Body of pancreas (tissue), 4 donors: Measurements from ENCODE around the gene WDR41. TPM values are rescaled to one million over a fixed set of nuclear protein-coding genes. Genes with fewer than 3 reads are reported as not detected.
"Not testable (repeated sequence)": the region's sequence is repeated elsewhere in the genome, so short reads cannot be mapped to it uniquely, and the experiment has no call there.

Experiments used
- ATAC-seq: fragments of 150-250 bp; one replicate; pipeline ENCODE4 v1.9.1; 2016
- DNase-seq, 4 donors: peaks; one replicate each; pipeline ENCODE4 v3.0.0-alpha.2; 2019
- H3K27ac ChIP-seq, 4 donors: fragments of 200-600 bp; sonication (generic); 1 replicate in 3 of 4; 2 replicates in 1 of 4; pipeline versions ENCODE4 v1.5.1 to v1.6.1; 2016 to 2019; ENCODE audit warnings: mild to moderate bottlenecking in 1 of 4, mixed read lengths in 1 of 4, moderate library complexity in 1 of 4
- H3K27me3 ChIP-seq, 2 donors: fragments of 200-600 bp; sonication (generic); one replicate each; pipeline ENCODE4 v1.6.0; 2016; ENCODE audit warnings: mild to moderate bottlenecking in 1 of 2
- H3K36me3 ChIP-seq, 2 donors: fragments of 200-600 bp; sonication (generic); replicated peaks in 1 of 2; 2 replicates each; pipeline ENCODE4 v1.5.1; 2016; ENCODE audit warnings: low read depth in 2 of 2; ENCODE audit not compliant: insufficient read depth in 1 of 2
- H3K4me1 ChIP-seq: fragments of 200-600 bp; sonication (generic); one replicate; pipeline ENCODE4 v1.6.0; 2016
- H3K4me3 ChIP-seq, 2 donors: fragments of 200-600 bp; sonication (generic); 1 replicate in 1 of 2; 2 replicates in 1 of 2; pipeline ENCODE4 v1.5.1; 2016 to 2019
- H3K9me3 ChIP-seq, 3 donors: fragments of 200-600 bp; sonication (generic); 1 replicate in 2 of 3; 2 replicates in 1 of 3; pipeline ENCODE4 v1.5.1; 2016
- POLR2A ChIP-seq, 3 donors: fragments of 450-650 bp; IDR thresholded peaks; one replicate each; pipeline ENCODE4 v1.6.1; 2016; ENCODE audit warnings: antibody characterized with exemption in 3 of 3, mild to moderate bottlenecking in 2 of 3
- WGBS, 2 donors: methylation state at CpG; one replicate each; pipeline ENCODE4 v1.1.5; 2017; 5-methylcytosine and 5-hydroxymethylcytosine counted together
- intact Hi-C: fragments of 100-400 bp; cut with DNase I; formaldehyde crosslinking; loops from one replicate; pipeline ENCODE4 v1.15.1; 2023
- total RNA-seq, 2 donors: library from RNA; depleted of rRNA; stranded (reverse); fragments of >200 nt; gene quantifications; one replicate each; pipeline ENCODE4 v1.1.0, GENCODE V29; 2016
- TF ChIP-seq, protein P1 (sequence below), 7 experiments: fragments of 450-650 bp in 4 of 7; fragments of 200-600 bp in 3 of 7; sonication (generic) in 3 of 7; IDR thresholded peaks; one replicate each; pipeline ENCODE4 v1.5.1; 2016 to 2019; ENCODE audit warnings: antibody characterized with exemption in 7 of 7

WDR41 gene
- total RNA-seq, 2 donors from 2014 or later, result 17.8 to 35.5 TPM

DNA sequence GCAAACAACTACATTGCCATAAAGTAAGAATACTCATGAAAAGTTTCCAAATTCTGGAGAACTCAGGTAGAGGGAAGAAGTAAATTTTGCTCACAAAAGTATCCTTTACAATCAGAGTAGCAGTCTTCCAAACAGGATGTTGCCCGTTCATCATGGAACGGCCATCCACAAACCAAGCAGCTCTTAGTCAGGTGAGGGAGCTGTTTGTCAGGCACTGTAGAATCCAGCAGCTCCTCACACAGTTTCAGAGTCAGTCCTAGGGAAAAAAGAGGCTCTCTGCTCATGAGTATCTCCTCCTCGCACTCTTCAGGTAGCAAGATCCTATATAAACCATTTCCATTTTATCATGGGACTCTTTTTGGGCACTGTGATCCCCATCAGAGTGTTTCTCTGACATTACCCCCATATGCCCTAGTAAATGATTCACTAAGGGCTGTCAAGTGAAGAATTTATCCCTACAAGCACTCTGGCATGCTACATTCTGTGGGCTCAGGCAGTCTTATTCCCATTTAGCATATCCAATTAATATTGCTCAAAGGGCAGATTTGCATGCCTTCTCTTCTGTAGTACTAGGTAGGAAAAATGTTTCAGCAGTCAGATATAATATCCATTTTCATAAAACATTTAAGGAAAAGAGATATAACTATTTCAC, 97.9 kb downstream of the WDR41 start:
- H3K4me3 ChIP-seq, result no peak overlapping the region
- no peaks in the 10 kb centered on the region for H3K9me3 ChIP-seq
- H3K4me1 ChIP-seq, result no peaks in the 10 kb centered on the region
- TF ChIP-seq POLR2A (IDR thresholded peaks at IDR 0.05), result no peak
- TF ChIP-seq, protein P1, sequence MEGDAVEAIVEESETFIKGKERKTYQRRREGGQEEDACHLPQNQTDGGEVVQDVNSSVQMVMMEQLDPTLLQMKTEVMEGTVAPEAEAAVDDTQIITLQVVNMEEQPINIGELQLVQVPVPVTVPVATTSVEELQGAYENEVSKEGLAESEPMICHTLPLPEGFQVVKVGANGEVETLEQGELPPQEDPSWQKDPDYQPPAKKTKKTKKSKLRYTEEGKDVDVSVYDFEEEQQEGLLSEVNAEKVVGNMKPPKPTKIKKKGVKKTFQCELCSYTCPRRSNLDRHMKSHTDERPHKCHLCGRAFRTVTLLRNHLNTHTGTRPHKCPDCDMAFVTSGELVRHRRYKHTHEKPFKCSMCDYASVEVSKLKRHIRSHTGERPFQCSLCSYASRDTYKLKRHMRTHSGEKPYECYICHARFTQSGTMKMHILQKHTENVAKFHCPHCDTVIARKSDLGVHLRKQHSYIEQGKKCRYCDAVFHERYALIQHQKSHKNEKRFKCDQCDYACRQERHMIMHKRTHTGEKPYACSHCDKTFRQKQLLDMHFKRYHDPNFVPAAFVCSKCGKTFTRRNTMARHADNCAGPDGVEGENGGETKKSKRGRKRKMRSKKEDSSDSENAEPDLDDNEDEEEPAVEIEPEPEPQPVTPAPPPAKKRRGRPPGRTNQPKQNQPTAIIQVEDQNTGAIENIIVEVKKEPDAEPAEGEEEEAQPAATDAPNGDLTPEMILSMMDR (IDR thresholded peaks at IDR 0.05), result no peak
- DNase-seq (no peak), ATAC-seq (no peak)
- no peaks in the 10 kb centered on the region for H3K36me3 ChIP-seq
- intact Hi-C loops, result no loop called here
- H3K27ac ChIP-seq, result no peak overlapping the region
- WGBS, 2 donors, result 45 to 54% methylated on average over 3 of the region's 3 CpGs
- H3K27me3 ChIP-seq, result no peaks in the 10 kb centered on the region

DNA sequence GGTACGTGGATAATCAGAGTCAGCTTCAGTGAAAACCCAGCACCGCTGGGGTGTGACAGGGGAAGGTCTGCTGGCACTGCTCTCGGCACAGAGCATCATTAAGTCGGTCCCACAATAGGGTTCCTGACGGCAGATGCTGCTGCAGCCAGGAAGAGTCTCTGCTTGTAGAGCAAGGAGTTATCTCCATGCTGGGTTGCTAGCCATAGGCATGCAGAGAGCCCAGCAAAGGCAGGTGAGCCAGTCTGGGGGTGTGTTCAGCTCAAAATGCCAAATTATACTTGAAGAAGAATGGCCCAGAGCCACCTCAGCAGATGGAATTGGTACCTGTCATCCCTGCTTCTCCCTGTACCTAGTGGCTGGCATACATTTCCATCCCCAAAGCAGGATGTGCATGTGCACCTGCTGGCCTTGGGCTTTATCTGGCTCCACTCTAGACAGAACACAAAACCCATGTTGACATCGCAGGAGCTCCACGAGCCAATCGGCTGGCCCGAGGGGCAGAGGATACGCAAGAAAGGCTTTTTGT, 100.8 kb downstream of the WDR41 start:
- ATAC-seq (no peak), DNase-seq (no peak)
- Histone ChIP-seq H3K27ac (no peak overlapping the region), H3K27me3 (no peaks in the 10 kb centered on the region), H3K4me3 (no peak overlapping the region), H3K36me3 (no peaks in the 10 kb centered on the region), H3K4me1 (no peaks in the 10 kb centered on the region), H3K9me3 (no peaks in the 10 kb centered on the region)
- intact Hi-C loops, result no loop called here
- TF ChIP-seq, protein P1 (IDR thresholded peaks at IDR 0.05), result no peak
- no peak for TF ChIP-seq POLR2A (IDR thresholded peaks at IDR 0.05)
- WGBS, 2 donors, result 78 to 81% methylated on average over 10 of the region's 10 CpGs

DNA sequence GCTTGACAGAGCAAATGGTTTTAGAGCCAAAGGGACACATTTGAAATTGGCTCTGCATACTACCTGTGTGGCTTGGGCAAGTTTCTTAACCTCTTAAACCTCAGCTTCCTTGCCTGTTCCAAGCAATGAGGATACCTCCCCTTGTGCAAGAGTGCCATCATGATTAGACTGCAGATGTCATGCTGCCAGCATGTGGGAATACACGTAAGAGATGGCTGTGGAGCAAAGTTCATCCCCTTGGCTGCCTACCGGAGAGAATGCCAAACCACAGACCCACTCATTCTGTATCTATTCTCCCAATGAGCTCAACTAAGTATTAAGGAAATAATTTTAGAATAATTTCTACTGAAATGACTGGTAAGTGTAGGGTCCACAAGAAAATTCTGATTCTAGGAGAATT, 101.3 kb downstream of the WDR41 start:
- H3K27me3 ChIP-seq, result no peaks in the 10 kb centered on the region
- 73 to 77% methylated on average over 2 of the region's 2 CpGs for WGBS, 2 donors
- DNase-seq, result peak in 1 of 4 donors; percentile 8
- no peak overlapping the region for H3K27ac ChIP-seq
- no peak for ATAC-seq
- H3K4me3 ChIP-seq, result no peak overlapping the region
- H3K4me1 ChIP-seq, result no peaks in the 10 kb centered on the region
- H3K36me3 ChIP-seq, result no peaks in the 10 kb centered on the region
- H3K9me3 ChIP-seq, result no peaks in the 10 kb centered on the region
- intact Hi-C loops, result no loop called here
- no peak for TF ChIP-seq POLR2A (IDR thresholded peaks at IDR 0.05)
- TF ChIP-seq, protein P1 (IDR thresholded peaks at IDR 0.05), result no peak

DNA sequence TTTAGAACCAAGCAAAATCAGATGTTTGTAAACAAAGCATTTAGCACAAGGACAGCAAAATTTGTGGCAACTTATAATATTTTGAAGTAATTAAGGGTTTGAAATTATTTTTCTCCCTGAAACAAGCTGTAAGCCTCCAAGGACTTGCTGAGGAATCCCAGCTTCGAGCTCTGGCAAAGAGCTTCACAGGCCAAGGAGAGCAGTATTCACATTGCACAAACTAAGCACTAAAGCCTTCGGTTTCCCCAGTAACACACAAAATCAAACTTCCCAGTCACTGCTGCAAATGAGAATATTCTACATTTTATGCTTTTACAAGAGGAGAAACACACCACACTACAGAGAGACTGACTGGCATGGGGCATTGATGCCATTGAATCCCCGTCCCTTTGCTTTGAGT, 101.9 kb downstream of the WDR41 start:
- Histone ChIP-seq H3K27me3 (no peaks in the 10 kb centered on the region), H3K4me3 (no peak overlapping the region), H3K9me3 (no peaks in the 10 kb centered on the region), H3K36me3 (no peaks in the 10 kb centered on the region), H3K27ac (no peak overlapping the region), H3K4me1 (no peaks in the 10 kb centered on the region)
- ATAC-seq (no peak), DNase-seq (no peak)
- 76 to 90% methylated on average over 3 of the region's 3 CpGs for WGBS, 2 donors
- TF ChIP-seq POLR2A (IDR thresholded peaks at IDR 0.05), result no peak
- TF ChIP-seq, protein P1 (IDR thresholded peaks at IDR 0.05), result no peak
- intact Hi-C loops, result no loop called here

DNA sequence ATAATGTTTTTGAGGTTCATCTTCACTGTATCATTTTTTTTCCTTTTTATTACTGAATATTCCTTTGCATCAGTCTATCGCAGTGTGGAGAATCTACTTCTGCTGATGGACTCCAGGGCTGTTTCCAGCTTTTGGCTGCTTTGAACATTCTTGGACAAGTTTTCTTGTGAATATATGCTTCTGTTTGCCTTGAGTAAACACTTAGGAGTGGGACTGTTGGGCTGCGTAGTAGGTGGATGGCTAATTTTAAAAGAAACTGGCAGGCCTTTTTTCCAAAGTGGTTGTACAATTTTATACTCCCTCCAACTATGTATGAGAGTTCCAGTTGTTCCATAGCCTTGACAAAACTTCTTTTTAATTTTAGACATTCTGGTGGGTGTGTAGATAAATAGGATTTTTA, 102.4 kb downstream of the WDR41 start:
- ATAC-seq, result no peak
- H3K27ac ChIP-seq, result no peak overlapping the region

DNA sequence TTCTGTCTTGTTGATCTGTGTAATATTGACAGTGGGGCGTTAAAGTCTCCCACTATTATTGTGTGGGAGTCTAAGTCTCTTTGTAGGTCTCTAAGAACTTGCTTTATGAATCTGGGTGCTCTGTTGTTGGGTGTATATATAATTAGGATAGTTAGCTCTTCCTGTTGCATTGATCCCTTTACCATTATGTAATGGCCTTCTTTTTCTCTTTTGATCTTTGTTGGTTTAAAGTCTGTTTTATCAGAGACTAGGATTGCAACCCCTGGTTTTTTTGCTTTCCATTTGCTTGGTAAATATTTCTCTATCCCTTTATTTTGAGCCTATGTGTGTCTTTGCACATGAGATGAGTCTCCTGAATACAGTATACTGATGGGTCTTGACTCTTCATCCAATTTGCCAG, 105.8 kb downstream of the WDR41 start:
- WGBS, 2 donors, result 94 to 96% methylated on average over 1 of the region's 1 CpG
- H3K36me3 ChIP-seq, intact Hi-C loops, H3K27ac ChIP-seq, H3K27me3 ChIP-seq, H3K4me3 ChIP-seq, H3K4me1 ChIP-seq, H3K9me3 ChIP-seq, DNase-seq, ATAC-seq: not testable (repeated sequence)

More for the DNA sequence above, 102.4 kb downstream of the WDR41 start:
- Histone ChIP-seq H3K4me3 (no peak overlapping the region), H3K9me3 (no peaks in the 10 kb centered on the region), H3K4me1 (no peaks in the 10 kb centered on the region), H3K36me3 (no peaks in the 10 kb centered on the region), H3K27me3 (no peaks in the 10 kb centered on the region)
- TF ChIP-seq, protein P1 (IDR thresholded peaks at IDR 0.05), result no peak
- 64 to 71% methylated on average over 2 of the region's 2 CpGs for WGBS, 2 donors
- intact Hi-C loops, result no loop called here
- DNase-seq, result no peak

DNA sequence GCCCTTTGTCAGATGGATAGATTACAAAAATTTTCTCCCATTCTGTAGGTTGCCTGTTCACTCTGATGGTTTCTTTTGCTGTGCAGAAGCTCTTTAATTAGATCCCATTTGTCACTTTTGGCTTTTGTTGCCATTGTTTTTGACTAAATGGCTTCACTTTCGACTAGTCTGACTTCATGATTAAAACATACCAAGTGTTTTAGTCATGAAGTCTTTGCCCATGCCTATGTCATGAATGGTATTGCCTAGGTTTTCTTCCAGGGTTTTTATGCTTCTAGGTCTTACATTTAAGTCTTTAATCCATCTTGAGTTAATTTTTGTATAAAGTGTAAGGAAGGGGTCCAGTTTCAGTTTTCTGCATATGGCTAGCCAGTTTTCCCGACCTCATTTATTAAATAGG, 108.8 kb downstream of the WDR41 start:
- H3K36me3 ChIP-seq, H3K4me3 ChIP-seq, H3K9me3 ChIP-seq, H3K27ac ChIP-seq, DNase-seq, H3K27me3 ChIP-seq, intact Hi-C loops, ATAC-seq: not testable (repeated sequence)
- peaks cover 12% of the 10 kb centered on the region for H3K4me1 ChIP-seq
- WGBS, 2 donors, result 68 to 87% methylated on average over 2 of the region's 2 CpGs
